ENCODE measurements around the gene MRPL22. TPM values are rescaled to one million over a fixed set of nuclear protein-coding genes. Genes with fewer than 3 reads are reported as not detected.

Gene MRPL22
- total and polyA plus RNA-seq, 2 of the 13 experiments (the other 11 are each of a cell fraction or from before 2014, with no cell fraction given): 66.8 to 84.8 TPM

DNA sequence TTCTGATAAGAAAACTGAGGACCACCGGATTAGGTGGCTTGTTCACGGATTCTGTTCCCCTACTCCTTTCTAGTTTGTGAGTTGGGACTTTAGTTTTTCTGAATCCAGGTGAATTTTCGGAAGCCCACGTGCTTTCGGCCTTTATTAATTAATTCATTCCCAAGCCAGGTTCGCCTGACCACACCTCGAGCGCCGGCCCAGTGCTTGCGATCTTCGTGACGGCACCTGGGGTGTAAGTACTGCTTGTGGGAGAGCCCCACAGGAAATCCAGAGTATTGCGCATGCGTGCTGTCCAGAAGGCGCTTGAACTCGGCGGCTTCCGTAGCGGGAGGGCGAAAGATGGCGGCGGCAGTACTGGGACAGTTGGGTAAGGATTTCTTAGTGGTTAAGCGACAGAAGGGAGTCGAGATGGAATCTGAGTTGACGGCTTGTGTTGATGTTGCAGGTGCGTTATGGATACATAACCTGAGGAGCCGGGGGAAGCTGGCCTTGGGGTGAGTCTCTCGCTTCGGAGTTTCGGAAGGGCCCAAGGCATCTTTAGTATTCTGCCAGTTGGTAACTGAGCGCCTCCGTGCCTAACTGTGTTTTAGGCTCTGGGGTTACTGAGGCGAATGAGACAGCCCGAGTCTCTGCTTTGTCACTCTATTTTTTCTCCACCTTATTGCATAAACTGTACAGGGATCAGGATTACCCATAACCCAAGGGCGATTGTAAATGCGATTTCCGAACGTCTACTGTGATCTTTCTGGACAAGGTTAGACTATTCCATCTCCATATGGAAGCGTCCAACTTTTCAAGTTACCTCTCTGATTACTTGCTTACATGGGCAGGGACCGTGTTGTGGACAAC lies at the start of gene MRPL22 (continued):
- TF ChIP-seq YY1 (IDR thresholded peaks at IDR 0.05; ENCODE audit: insufficient read depth, insufficient replicate concordance, low read depth, low read length): peak; percentile 97
- TF ChIP-seq PRPF4 (IDR thresholded peaks at IDR 0.05; ENCODE audit: low read depth, low read length, poor library complexity, severe bottlenecking): no peak
- no peak for TF ChIP-seq ZNF333 (CRISPR knock-in tag; IDR thresholded peaks at IDR 0.05; ENCODE audit: borderline replicate concordance)
- TF ChIP-seq, protein P1, sequence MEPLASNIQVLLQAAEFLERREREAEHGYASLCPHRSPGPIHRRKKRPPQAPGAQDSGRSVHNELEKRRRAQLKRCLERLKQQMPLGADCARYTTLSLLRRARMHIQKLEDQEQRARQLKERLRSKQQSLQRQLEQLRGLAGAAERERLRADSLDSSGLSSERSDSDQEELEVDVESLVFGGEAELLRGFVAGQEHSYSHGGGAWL (CRISPR knock-in tag; IDR thresholded peaks at IDR 0.05): 0 out of 2 replicates have a peak, but pooled peaks have one; percentile 59
- 0 out of 2 replicates have a peak, but pooled peaks have one; percentile 30 for TF ChIP-seq SRY (CRISPR knock-in tag; IDR thresholded peaks at IDR 0.05)
- TF ChIP-seq JDP2 (CRISPR knock-in tag; IDR thresholded peaks at IDR 0.05; ENCODE audit: borderline replicate concordance): no peak
- no peak for TF ChIP-seq ZNF709 (CRISPR knock-in tag; IDR thresholded peaks at IDR 0.05)
- no peak for TF ChIP-seq ZFP36 (IDR thresholded peaks at IDR 0.05; ENCODE audit: borderline replicate concordance, low read depth, low read length, partially characterized antibody)
- TF ChIP-seq SP2 (CRISPR knock-in tag; IDR thresholded peaks at IDR 0.05): no peak
- TF ChIP-seq ZKSCAN8 (CRISPR knock-in tag; IDR thresholded peaks at IDR 0.05; ENCODE audit: borderline replicate concordance): no peak
- no peak for TF ChIP-seq KLF9 (CRISPR knock-in tag; IDR thresholded peaks at IDR 0.05; ENCODE audit: low read depth)
- no peak for TF ChIP-seq MBNL3 (CRISPR knock-in tag; conservative IDR thresholded peaks at IDR 0.05)
- no peak for TF ChIP-seq ZNF879 (CRISPR knock-in tag; IDR thresholded peaks at IDR 0.05)
- TF ChIP-seq NPAS2 (CRISPR knock-in tag; IDR thresholded peaks at IDR 0.05; ENCODE audit: borderline replicate concordance): no peak
- TF ChIP-seq, protein P2, sequence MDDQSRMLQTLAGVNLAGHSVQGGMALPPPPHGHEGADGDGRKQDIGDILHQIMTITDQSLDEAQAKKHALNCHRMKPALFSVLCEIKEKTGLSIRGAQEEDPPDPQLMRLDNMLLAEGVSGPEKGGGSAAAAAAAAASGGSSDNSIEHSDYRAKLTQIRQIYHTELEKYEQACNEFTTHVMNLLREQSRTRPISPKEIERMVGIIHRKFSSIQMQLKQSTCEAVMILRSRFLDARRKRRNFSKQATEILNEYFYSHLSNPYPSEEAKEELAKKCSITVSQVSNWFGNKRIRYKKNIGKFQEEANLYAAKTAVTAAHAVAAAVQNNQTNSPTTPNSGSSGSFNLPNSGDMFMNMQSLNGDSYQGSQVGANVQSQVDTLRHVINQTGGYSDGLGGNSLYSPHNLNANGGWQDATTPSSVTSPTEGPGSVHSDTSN (CRISPR knock-in tag; IDR thresholded peaks at IDR 0.05; ENCODE audit: borderline replicate concordance): no peak
- TF ChIP-seq MXD4 (CRISPR knock-in tag; IDR thresholded peaks at IDR 0.05): no peak
- 0 out of 2 replicates have a peak, but pooled peaks have one; percentile 19 for TF ChIP-seq FOXA3 (CRISPR knock-in tag; IDR thresholded peaks at IDR 0.05)
- no peak for TF ChIP-seq RFX1 (IDR thresholded peaks at IDR 0.05)
- TF ChIP-seq ZNF761 (CRISPR knock-in tag; conservative IDR thresholded peaks at IDR 0.05): 0 out of 2 replicates have a peak, but pooled peaks have one; percentile 51
- no peak; the same call in 1 of the 2 replicates for TF ChIP-seq CHCHD3 (CRISPR knock-in tag; IDR thresholded peaks at IDR 0.05)
- no peak for TF ChIP-seq MAFG (CRISPR knock-in tag; IDR thresholded peaks at IDR 0.05)
- TF ChIP-seq, protein P3, sequence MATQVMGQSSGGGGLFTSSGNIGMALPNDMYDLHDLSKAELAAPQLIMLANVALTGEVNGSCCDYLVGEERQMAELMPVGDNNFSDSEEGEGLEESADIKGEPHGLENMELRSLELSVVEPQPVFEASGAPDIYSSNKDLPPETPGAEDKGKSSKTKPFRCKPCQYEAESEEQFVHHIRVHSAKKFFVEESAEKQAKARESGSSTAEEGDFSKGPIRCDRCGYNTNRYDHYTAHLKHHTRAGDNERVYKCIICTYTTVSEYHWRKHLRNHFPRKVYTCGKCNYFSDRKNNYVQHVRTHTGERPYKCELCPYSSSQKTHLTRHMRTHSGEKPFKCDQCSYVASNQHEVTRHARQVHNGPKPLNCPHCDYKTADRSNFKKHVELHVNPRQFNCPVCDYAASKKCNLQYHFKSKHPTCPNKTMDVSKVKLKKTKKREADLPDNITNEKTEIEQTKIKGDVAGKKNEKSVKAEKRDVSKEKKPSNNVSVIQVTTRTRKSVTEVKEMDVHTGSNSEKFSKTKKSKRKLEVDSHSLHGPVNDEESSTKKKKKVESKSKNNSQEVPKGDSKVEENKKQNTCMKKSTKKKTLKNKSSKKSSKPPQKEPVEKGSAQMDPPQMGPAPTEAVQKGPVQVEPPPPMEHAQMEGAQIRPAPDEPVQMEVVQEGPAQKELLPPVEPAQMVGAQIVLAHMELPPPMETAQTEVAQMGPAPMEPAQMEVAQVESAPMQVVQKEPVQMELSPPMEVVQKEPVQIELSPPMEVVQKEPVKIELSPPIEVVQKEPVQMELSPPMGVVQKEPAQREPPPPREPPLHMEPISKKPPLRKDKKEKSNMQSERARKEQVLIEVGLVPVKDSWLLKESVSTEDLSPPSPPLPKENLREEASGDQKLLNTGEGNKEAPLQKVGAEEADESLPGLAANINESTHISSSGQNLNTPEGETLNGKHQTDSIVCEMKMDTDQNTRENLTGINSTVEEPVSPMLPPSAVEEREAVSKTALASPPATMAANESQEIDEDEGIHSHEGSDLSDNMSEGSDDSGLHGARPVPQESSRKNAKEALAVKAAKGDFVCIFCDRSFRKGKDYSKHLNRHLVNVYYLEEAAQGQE (IDR thresholded peaks at IDR 0.05; ENCODE audit: borderline replicate concordance in 1 of 2, low read depth in 1 of 2, low read length in 2 of 2): peak in 1 of 2 experiments; percentile 66; a peak in 2 of 4 replicates
- peak; percentile 78 for TF ChIP-seq GABPB1 (CRISPR knock-in tag; IDR thresholded peaks at IDR 0.05)
